Subcutaneous adipose tissue (tissue), 4 donors: ENCODE data around the gene SOX1. TPM values are rescaled to one million over a fixed set of nuclear protein-coding genes. Genes with fewer than 3 reads are reported as not detected.

Experiments used
- total RNA-seq, 4 donors: library from RNA; depleted of rRNA; stranded (reverse); fragments of >200 nt; gene quantifications; one replicate each; pipeline ENCODE4 v1.1.0, GENCODE V29; 2016
- TF ChIP-seq, protein P1 (sequence below): fragments of 450-650 bp; IDR thresholded peaks from one replicate; pipeline ENCODE4 v1.5.1; 2016; ENCODE audit warnings: low read depth, mild to moderate bottlenecking, control low read depth, antibody characterized with exemption, moderate library complexity

The SOX1 gene
- total RNA-seq, 4 donors from 2014 or later: not detected

DNA sequence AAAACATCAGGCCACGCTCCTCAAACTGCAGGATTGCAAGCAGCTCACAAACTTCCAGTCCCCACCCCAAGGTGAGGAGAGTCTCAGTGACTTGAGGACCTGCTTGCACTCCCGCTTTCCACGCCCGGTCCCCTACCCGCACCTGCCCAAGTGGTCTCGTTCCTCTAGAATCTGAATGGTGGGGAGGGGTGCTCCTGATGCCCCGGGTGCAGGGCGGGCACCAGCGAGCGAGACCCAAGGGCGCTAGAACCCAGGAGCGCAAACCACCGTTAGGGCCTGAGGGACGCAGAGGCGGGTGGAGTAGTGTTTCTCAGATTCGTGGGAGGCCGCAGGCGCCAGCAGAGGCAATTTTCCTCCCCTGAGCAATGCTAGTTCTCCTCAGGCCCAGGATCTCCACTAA lies 40.3 kb downstream of the SOX1 start:
- TF ChIP-seq, protein P1, sequence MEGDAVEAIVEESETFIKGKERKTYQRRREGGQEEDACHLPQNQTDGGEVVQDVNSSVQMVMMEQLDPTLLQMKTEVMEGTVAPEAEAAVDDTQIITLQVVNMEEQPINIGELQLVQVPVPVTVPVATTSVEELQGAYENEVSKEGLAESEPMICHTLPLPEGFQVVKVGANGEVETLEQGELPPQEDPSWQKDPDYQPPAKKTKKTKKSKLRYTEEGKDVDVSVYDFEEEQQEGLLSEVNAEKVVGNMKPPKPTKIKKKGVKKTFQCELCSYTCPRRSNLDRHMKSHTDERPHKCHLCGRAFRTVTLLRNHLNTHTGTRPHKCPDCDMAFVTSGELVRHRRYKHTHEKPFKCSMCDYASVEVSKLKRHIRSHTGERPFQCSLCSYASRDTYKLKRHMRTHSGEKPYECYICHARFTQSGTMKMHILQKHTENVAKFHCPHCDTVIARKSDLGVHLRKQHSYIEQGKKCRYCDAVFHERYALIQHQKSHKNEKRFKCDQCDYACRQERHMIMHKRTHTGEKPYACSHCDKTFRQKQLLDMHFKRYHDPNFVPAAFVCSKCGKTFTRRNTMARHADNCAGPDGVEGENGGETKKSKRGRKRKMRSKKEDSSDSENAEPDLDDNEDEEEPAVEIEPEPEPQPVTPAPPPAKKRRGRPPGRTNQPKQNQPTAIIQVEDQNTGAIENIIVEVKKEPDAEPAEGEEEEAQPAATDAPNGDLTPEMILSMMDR: no peak

DNA sequence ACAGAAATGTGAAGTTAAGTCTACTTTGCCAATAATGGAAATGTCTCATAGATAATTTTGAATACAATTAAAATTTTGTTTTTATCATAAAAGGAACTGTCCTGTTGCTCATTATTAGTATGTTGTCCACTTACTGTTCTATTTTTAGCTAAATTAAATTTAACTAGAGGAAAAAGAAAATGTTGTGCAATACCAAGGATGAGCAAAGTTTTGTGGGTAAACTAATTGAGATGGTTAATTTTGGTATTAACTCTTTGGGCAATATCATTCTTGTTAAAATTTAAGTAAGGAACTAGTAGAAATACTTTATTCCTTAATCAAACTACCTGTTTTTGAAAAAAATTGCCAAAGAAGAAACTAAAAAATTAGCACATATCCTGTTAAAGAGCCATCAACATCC lies 43.5 kb downstream of the SOX1 start:
- TF ChIP-seq, protein P1: no peak

- TF ChIP-seq, protein P1: no peak
These were observed 44.4 kb downstream of the SOX1 start for GRCh38 chr13:112111239-112111857.

- TF ChIP-seq, protein P1: no peak
These were observed 45.8 kb downstream of the SOX1 start for GRCh38 chr13:112112534-112113276.

GRCh38 chr13:112113348-112113747 lies 46.4 kb downstream of the SOX1 start:
- TF ChIP-seq, protein P1: no peak

DNA sequence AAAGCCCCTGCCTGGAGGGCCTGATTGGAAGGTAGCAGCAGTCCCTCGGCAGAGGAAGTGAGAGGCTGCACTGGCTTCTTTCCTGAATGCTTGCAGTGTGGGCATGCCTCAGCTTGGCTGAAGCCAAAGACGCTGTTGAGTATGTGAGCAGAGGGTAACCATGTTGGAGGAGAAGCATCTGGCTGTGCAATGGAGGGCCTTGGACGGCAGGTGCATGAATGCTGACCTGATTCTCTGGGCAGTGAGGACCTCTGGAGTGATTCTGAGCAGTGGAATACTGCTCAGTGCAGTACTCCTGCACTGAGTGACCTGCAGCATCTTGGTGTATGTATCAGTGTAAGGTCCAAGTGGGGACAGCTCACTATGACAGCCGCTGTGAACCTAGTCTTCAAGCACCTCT lies 46.9 kb downstream of the SOX1 start:
- TF ChIP-seq, protein P1: no peak

- TF ChIP-seq, protein P1: no peak
These were observed 47.4 kb downstream of the SOX1 start for GRCh38 chr13:112114391-112114790.
